Activated CD8-positive, alpha-beta memory T cell treated with anti-CD3 and anti-CD28 coated beads, Interleukin-2, amount 10 ng/mL, durations not matched to agents 7 days and 5 days (primary cell): ENCODE data around the gene ADISSP. TPM values are rescaled to one million over a fixed set of nuclear protein-coding genes. Genes with fewer than 3 reads are reported as not detected.

ENCODE experiments used
- ATAC-seq: fragments of 150-1000 bp; cut with Tn5 transposase; one replicate; pipeline ENCODE4 v1.10.0; 2021; ENCODE audit warnings: moderate library complexity
- CTCF ChIA-PET: fragments of 350-600 bp; sonication (Branson Sonifier 250); formaldehyde crosslinking; loops from one replicate; lab custom pipeline; 2021; ENCODE audit warnings: antibody characterized with exemption; lab: Charles Lee
- DNase-seq: peaks from one replicate; pipeline ENCODE4 v3.0.0-alpha.2; 2020
- H3K27ac Mint-ChIP-seq: one replicate; pipeline ENCODE4 v1.8.0; 2021; ENCODE audit warnings: mild to moderate bottlenecking, mixed read lengths
- H3K27me3 Mint-ChIP-seq: one replicate; pipeline ENCODE4 v1.8.0; 2021; ENCODE audit warnings: mixed read lengths
- H3K36me3 Mint-ChIP-seq: one replicate; pipeline ENCODE4 v1.8.0; 2021; ENCODE audit warnings: mild to moderate bottlenecking, mixed read lengths
- H3K4me1 Mint-ChIP-seq: one replicate; pipeline ENCODE4 v1.8.0; 2021; ENCODE audit warnings: mixed read lengths
- H3K4me3 Mint-ChIP-seq: one replicate; pipeline ENCODE4 v1.8.0; 2021; ENCODE audit warnings: mild to moderate bottlenecking, moderate library complexity, mixed read lengths
- H3K9me3 Mint-ChIP-seq: one replicate; pipeline ENCODE4 v1.8.0; 2022; ENCODE audit warnings: low read depth, mixed read lengths
- total RNA-seq, 2 experiments: library from RNA; stranded (reverse); gene quantifications; one replicate each; pipeline ENCODE4 v1.2.3, GENCODE V29; 2021

Gene ADISSP
- total RNA-seq, 2 experiments from 2014 or later = 32.5 to 37.0 TPM

DNA sequence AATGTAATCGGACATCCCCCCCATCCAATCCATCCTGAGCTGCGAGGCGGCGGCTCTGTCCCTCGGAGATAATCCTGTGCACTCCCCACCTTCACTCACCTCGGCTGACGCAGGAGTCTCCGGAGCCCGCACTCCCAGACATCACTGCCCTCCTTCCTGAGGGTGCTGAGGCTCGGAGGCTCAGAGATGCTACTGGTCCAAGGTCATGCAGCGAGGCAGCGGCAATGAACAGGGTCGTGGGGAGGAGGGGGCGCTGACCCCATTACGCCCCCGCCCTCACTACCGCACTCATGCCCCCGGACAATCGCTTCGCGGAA lies 485 bp downstream of the ADISSP start:
- CTCF ChIA-PET = interaction anchor here (1.1 to 8.0 kb wide), 13 partner anchors 9 to 318 kb away, joined by 3 to 80 read pairs (median 5); partner anchors contain the start of genes AP5S1 and SPEF1
- H3K4me3 Mint-ChIP-seq = peak overlapping the region; percentile 84
- no peaks in the 10 kb centered on the region for H3K36me3 Mint-ChIP-seq
- no peaks in the 10 kb centered on the region for H3K9me3 Mint-ChIP-seq
- DNase-seq (no peak), ATAC-seq (no peak)
- H3K4me1 Mint-ChIP-seq = peaks cover 23% of the 10 kb centered on the region
- H3K27me3 Mint-ChIP-seq = peaks cover 5% of the 10 kb centered on the region
- H3K27ac Mint-ChIP-seq = peak overlapping the region; percentile 62

DNA sequence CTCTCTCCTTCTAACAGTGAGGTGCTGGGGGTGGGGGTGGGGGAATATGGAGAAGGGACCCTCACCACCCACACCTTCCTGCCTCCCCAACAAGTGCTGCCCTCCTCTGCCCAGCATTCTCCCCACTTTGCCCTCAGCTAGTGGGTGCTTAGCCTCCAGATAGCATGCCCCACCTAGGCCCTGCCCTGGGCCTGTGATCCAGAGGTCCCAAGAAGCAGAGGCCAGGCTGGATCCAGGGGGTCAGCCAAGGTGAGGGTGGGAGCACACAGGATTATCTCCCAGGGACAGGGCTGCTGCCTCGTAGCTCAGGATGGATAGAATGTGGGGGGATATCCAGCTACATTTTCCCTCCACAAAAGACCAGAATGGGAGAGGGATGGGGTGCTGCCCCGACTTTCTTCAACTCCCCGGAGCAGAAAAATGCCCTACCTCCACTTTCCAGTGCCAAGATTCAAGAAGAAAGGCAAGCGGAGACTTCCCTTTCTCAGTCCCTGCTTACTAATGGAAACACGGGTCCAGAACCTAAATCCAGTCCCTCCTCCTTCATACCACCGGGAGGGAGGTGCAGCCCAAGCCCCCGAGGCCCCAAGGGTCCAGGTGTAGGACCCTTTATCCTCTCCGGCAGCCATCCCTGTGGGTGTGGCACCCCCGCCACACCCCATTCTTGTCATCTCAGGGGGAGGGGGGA lies 987 bp downstream of the ADISSP start:
- Mint-ChIP-seq H3K4me1 (peaks cover 25% of the 10 kb centered on the region), H3K4me3 (peak overlapping the region; percentile 84), H3K36me3 (no peaks in the 10 kb centered on the region), H3K27me3 (peaks cover 1% of the 10 kb centered on the region), H3K9me3 (no peaks in the 10 kb centered on the region), H3K27ac (peak overlapping the region; percentile 62)
- CTCF ChIA-PET = interaction anchor here (1.0 to 8.0 kb wide), 11 partner anchors 9 to 319 kb away, joined by 3 to 80 read pairs (median 5); partner anchors contain the start of genes AP5S1 and CENPB
- DNase-seq (no peak), ATAC-seq (no peak)

DNA sequence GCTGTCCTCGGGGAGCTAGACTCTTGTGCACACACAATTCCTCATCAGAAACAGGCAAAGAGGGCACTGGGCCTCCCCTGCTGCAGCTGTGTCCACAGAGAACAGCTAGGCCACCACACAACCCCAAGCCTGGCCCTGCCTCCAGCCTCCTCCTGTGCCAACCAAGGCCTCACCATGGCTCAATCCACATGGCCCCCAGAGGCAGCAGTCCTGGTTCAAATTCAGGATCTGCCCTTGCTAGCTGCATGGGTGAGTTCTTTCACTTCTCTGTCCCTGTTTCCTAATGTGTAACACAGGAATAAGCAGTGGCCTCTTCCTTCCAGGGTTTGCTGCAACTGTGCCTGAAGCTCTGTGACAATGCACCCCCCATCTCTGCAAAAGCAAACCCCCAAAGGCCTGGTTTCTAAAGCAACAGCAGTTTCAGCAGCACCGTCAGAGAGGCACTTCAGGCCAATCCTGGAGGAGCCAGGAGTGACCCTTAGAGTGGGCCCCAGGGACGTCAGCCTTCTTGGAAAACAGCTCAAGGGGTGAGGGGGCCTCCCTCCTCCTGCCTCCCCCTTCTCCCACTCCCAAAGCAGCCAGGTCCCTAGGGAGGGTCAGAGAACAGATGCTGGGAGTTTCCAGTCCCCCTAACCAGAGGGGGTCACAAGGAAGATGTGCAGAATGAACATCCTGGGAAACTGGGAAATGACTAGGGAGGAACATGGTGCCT lies 2.2 kb downstream of the ADISSP start:
- Mint-ChIP-seq H3K4me3 (no peak overlapping the region), H3K9me3 (no peaks in the 10 kb centered on the region), H3K27ac (no peak overlapping the region), H3K27me3 (no peaks in the 10 kb centered on the region), H3K36me3 (no peaks in the 10 kb centered on the region), H3K4me1 (peaks cover 27% of the 10 kb centered on the region)
- ATAC-seq (no peak), DNase-seq (no peak)
- CTCF ChIA-PET = interaction anchor here (0.6 to 8.0 kb wide), 7 partner anchors 8 to 127 kb away, joined by 3 to 80 read pairs (median 3); partner anchors contain the start of genes CDC25B and CENPB

DNA sequence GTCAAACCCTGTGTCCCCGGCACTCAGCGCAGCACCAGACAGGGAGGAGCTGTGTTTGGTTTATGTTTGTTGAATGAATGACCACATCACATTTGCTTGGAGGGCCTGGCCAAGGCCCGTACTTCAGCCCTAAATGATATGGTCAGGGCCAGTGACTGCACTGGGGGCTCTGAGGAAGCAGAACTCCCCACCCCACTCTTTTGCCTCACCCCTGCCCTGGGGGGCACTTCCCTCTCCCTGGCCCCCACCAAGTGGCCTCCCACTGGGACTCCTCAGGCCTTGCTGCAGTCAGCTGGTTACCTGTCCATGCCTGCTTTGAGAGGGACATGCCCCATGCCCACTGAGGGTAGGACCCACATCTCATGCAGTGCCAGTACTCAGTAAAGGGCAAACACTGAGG lies 2.9 kb downstream of the ADISSP start:
- H3K9me3 Mint-ChIP-seq = no peaks in the 10 kb centered on the region
- no peak for DNase-seq
- H3K36me3 Mint-ChIP-seq = no peaks in the 10 kb centered on the region
- no peak overlapping the region for H3K27ac Mint-ChIP-seq
- peaks cover 27% of the 10 kb centered on the region for H3K4me1 Mint-ChIP-seq
- H3K4me3 Mint-ChIP-seq = no peak overlapping the region
- no peaks in the 10 kb centered on the region for H3K27me3 Mint-ChIP-seq
- CTCF ChIA-PET = interaction anchor here (0.6 to 8.0 kb wide), 5 partner anchors 13 to 128 kb away, joined by 3 to 80 read pairs (median 3); partner anchors contain the start of genes CDC25B and CENPB
- ATAC-seq = no peak

DNA sequence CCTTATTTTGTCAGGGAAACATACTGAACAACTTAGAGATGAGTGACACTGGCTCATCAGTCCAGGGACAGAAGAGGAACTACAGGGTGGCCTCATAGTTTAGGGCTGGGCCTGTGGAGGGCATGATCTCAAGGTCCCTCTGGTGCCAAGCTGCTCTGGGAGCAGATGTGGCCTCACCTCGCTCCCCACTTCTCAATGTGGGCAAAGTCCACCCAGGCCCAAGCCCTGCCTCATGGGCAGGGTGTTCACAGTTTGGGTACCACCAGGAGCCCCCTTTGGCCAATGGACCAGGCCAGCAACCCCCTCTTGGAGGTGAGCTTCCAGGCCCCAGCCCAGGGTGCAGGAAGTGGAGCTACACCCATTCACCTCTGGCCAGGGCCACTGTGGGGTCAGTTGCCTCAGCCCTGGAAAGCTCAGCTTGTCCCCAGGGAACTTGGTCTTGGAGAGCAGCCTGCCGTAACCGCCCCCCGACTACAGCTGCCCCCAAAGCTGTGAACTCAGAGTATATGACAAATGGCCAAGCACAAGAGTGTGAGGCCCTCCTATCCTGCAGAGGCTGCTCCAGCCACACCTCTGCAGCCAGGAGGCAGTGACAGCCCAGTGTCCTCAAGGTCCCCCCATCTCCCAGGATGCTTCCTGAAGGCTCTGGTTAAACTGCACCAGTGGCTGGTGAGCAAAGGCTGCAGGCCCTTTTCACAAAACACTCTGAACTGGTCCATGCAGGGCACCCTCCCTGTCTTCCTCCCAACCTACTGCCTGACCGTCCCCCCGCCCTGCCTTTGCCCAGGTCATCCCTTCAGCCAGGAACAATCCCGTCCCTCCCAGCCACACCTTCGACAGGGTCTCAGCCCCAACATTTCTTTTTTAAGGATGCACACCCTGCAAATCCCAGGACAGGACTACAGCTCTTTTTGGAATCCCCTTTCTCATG lies 3.6 kb downstream of the ADISSP start:
- no peak for DNase-seq
- Mint-ChIP-seq H3K27ac (no peak overlapping the region), H3K36me3 (no peaks in the 10 kb centered on the region), H3K9me3 (no peaks in the 10 kb centered on the region), H3K27me3 (no peaks in the 10 kb centered on the region), H3K4me1 (peaks cover 23% of the 10 kb centered on the region), H3K4me3 (no peak overlapping the region)
- CTCF ChIA-PET = interaction anchor here (0.9 to 8.0 kb wide), 2 partner anchors 12 to 47 kb away, joined by 3 to 80 read pairs; no protein-coding TSS in a partner anchor
- ATAC-seq = no peak

DNA sequence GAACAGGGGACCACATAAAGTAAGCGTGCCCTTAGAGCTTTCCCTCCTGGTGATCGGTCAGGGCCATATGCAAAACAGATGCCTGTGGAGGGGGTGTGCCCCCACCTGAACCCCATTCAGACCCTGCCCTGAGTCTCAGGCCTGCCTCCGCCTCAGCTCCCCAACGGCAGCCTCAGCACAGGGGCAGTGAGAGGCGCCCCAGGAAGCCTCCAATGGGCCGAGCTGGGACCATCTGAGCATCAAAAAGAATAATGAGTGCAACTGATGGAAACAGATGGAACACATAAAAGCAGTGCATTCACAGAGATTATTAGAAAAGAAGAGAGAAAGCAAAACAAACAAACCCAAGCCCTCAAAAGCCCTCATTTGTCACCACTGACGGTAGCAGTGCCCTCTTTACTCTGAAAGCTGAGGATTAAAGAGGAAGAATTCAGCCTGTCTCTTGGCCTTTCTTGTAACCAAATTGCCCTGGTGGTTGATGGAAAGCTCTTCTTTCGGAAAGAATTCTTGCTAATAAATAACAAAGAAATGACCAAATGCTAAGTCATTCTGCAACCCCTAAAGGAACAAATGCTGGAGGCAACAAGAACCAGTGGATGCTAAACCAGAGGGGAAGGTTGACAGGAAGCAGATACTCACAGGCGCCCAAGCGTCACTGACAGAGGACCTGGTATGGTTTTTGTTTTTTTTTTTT lies 6.8 kb downstream of the ADISSP start:
- CTCF ChIA-PET = interaction anchor here (0.6 to 1.9 kb wide), 4 partner anchors 42 to 325 kb away, joined by 3 to 5 read pairs (median 3); no protein-coding TSS in a partner anchor
- peaks cover 1% of the 10 kb centered on the region for H3K36me3 Mint-ChIP-seq
- ATAC-seq = no peak
- no peak overlapping the region for H3K4me3 Mint-ChIP-seq
- H3K4me1 Mint-ChIP-seq = peaks cover 6% of the 10 kb centered on the region
- no peaks in the 10 kb centered on the region for H3K9me3 Mint-ChIP-seq
- no peak for DNase-seq
- no peak overlapping the region for H3K27ac Mint-ChIP-seq
- no peaks in the 10 kb centered on the region for H3K27me3 Mint-ChIP-seq

DNA sequence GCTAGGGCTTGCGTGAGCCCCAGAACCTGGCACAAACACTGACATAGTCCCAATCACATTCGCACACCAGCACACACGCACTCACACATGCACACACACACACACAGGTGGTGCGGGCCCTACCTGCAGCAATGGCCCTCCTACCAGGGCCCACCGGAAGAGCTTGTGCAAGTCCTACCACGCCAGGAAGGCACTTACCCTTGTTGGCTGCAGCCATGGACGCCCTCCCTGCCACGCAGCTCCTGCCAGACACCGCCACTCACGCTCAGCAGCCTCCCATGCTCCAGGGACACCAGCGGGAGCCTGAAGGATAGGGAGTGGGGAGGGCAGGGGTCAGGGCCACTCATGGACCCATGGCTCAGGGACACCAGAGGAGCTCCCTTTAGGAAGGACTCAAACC lies 7.7 kb downstream of the ADISSP start:
- Mint-ChIP-seq H3K27me3 (no peaks in the 10 kb centered on the region), H3K4me3 (no peak overlapping the region), H3K9me3 (no peaks in the 10 kb centered on the region), H3K4me1 (peaks cover 3% of the 10 kb centered on the region), H3K27ac (no peak overlapping the region), H3K36me3 (peaks cover 1% of the 10 kb centered on the region)
- CTCF ChIA-PET = interaction anchor here (0.6 to 4.0 kb wide), 4 partner anchors 8 to 326 kb away, joined by 3 to 23 read pairs (median 6); partner anchors contain the start of gene ADISSP
- no peak for DNase-seq
- no peak for ATAC-seq

DNA sequence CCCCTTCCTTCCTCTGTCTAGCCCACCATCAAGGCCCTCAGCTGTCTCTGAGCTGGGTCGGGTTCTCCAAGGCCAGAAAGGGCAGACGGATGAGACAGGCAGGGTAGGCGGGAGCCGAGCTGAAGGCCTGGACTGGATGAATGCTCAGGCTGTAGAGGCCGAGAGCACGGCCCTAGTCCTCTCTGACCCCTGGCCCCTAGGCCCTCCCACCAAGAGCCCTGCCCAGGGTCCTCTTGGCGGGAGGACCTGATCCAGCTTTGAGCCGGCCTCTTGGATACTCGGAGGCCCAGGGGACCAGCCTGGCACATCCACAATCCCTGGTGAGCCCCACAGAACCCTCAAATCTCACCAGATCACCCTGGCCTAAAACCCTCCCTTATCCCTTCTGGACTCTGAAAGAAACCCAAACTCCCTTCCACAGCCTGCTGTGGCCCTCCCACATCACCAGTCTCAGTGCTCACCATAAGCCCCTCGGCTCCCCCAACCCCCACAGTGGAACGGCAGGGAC lies 8.2 kb downstream of the ADISSP start:
- CTCF ChIA-PET = interaction anchor here (1.9 to 4.0 kb wide), 3 partner anchors 9 to 96 kb away, joined by 5 to 23 read pairs (median 7); partner anchors contain the start of gene ADISSP

DNA sequence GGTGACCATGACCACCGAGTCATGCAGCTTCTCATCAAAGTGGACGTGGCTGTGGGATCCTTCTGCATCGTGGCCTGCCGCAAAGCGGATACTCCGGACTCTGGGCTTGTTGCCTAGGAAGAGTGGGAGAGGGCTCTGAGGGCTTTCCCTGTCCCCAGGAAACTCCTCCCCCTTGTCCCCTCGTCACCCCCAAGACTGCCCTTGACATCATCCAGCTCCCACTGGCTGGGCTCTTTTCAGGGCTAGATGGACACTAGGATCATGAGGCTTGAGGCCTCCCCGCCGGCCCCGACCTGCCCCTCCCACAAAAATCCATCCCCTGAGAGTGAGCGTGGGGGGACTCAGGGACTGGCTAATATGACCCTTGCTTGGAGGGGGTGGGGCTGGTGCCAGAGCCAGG lies 9.0 kb downstream of the ADISSP start:
- ATAC-seq (no peak), DNase-seq (no peak)
- Mint-ChIP-seq H3K36me3 (peaks cover 1% of the 10 kb centered on the region), H3K4me1 (peaks cover 3% of the 10 kb centered on the region), H3K27ac (no peak overlapping the region), H3K4me3 (no peak overlapping the region), H3K9me3 (no peaks in the 10 kb centered on the region), H3K27me3 (no peaks in the 10 kb centered on the region)
- CTCF ChIA-PET = interaction anchor here (1.6 to 4.0 kb wide), 4 partner anchors 8 to 18 kb away, joined by 4 to 23 read pairs (median 6); partner anchors contain the start of gene ADISSP

More for the DNA sequence above, 8.2 kb downstream of the ADISSP start:
- Mint-ChIP-seq H3K36me3 (peaks cover 1% of the 10 kb centered on the region), H3K9me3 (no peaks in the 10 kb centered on the region), H3K4me1 (peaks cover 3% of the 10 kb centered on the region), H3K4me3 (no peak overlapping the region), H3K27ac (no peak overlapping the region), H3K27me3 (no peaks in the 10 kb centered on the region)
- no peak for ATAC-seq
- DNase-seq = no peak

DNA sequence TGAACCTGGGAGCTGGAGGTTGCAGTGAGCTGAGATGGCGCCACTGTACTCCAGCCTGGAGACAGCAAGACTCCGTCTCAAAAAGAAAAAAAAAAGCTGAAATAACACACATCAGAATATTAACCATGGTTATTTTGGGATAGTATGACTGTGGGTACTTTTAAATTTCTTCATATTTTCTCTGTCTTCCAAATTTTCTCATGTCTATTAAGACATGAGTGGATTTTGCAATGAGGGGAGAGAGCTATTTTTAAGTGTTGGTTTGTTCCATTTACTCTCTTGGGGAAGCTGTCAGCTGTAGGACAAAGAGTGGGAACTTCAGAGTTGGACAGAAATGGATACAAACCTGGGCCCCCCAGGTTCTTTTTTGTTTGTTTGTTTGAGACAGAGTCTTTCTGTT lies 10.3 kb downstream of the ADISSP start:
- H3K27ac Mint-ChIP-seq = no peak overlapping the region
- ATAC-seq (no peak), DNase-seq (no peak)
- no peak overlapping the region for H3K4me3 Mint-ChIP-seq
- no peaks in the 10 kb centered on the region for H3K9me3 Mint-ChIP-seq
- peaks cover 6% of the 10 kb centered on the region for H3K4me1 Mint-ChIP-seq
- H3K36me3 Mint-ChIP-seq = peaks cover 1% of the 10 kb centered on the region
- H3K27me3 Mint-ChIP-seq = no peaks in the 10 kb centered on the region
- CTCF ChIA-PET = interaction anchor here (0.9 to 4.0 kb wide), 9 partner anchors 9 to 98 kb away, joined by 3 to 23 read pairs (median 6); partner anchors contain the start of gene ADISSP

DNA sequence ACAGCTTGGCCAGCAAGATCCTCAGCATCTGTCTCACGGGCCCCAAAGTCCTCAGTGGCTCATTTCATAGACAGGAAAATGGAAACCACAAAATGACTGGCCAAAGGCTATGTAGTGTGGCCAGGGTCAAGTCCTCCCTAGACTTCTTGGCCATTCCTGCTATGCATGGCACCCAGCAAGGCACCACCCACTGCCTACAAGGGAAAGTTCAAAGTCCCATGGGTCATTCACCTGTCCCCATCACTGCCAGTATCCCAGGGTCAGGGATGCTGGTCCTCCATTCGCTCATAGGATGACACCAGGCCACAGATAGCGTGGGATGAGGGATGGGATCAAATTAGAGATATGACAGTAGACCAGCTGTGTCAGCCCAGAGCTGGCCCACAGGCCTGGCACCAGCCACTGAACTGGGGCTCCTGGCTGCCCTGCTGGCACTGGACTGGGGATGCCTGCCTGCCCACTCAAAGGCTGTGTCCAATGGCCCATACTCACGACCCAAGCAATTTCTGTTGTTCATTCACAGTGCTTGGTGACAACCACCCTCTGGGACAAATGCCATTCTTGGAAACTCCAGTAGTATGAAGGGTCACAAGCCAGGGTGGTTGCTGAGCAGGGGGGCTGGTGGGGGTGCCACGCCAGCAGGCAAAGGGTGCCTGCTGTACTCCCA lies 11.6 kb downstream of the ADISSP start:
- peaks cover 6% of the 10 kb centered on the region for H3K4me1 Mint-ChIP-seq
- no peak overlapping the region for H3K27ac Mint-ChIP-seq
- ATAC-seq (no peak), DNase-seq (no peak)
- H3K9me3 Mint-ChIP-seq = no peaks in the 10 kb centered on the region
- peaks cover 1% of the 10 kb centered on the region for H3K27me3 Mint-ChIP-seq
- H3K36me3 Mint-ChIP-seq = peaks cover 1% of the 10 kb centered on the region
- H3K4me3 Mint-ChIP-seq = no peak overlapping the region
- CTCF ChIA-PET = interaction anchor here (1.3 to 9.0 kb wide), 4 partner anchors 11 to 100 kb away, joined by 3 to 80 read pairs (median 22); partner anchors contain the start of gene ADISSP
